ENCODE measurements around the gene MUC20.
"Not testable (repeated sequence)": the region's sequence is repeated elsewhere in the genome, so short reads cannot be mapped to it uniquely, and the experiment has no call there.

DNA sequence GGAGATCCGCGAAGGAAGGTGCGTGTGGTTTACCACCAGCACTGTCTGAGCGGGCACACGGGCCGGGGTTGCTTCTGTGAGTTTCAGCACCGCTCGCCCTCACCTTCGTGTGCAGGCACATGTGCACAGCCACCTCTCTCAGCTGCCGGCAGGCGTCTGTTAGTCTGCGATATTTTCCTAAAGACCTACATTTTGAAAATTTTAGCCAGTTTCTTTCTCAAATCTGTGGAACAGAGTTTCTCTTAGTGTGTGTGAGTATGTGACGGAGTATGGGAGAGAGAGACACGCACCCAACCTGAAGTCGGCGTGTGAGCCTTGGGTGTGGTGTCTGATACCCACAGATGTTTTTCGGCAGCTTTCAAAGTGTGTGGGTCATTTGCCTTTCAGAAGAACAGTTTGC is 49.5 kb upstream of the MUC20 start:
- TF ChIP-seq, protein P1, sequence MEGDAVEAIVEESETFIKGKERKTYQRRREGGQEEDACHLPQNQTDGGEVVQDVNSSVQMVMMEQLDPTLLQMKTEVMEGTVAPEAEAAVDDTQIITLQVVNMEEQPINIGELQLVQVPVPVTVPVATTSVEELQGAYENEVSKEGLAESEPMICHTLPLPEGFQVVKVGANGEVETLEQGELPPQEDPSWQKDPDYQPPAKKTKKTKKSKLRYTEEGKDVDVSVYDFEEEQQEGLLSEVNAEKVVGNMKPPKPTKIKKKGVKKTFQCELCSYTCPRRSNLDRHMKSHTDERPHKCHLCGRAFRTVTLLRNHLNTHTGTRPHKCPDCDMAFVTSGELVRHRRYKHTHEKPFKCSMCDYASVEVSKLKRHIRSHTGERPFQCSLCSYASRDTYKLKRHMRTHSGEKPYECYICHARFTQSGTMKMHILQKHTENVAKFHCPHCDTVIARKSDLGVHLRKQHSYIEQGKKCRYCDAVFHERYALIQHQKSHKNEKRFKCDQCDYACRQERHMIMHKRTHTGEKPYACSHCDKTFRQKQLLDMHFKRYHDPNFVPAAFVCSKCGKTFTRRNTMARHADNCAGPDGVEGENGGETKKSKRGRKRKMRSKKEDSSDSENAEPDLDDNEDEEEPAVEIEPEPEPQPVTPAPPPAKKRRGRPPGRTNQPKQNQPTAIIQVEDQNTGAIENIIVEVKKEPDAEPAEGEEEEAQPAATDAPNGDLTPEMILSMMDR (IDR thresholded peaks at IDR 0.05) = not testable (repeated sequence)
- not testable (repeated sequence) for TF ChIP-seq EZH2, EZH2phosphoT487 (IDR thresholded peaks at IDR 0.05)
